GM18526 (cell line): ENCODE measurements around the gene FTCDNL1.

Source experiments
- POLR2A ChIP-seq: IDR thresholded peaks from 3 replicates; pipeline ENCODE4 v1.6.1; 2011; ENCODE audit not compliant: insufficient read length; ENCODE audit errors: extremely low read depth

Gene FTCDNL1

GRCh38 chr2:199850718-199851500 is at the start of gene FTCDNL1:
Gene FTCDNL1, minus strand, starts transcription at chr2:199851192. Its CDS starts 2,230 bp downstream, at chr2:199848962.
- peak; percentile 49 for TF ChIP-seq POLR2A

DNA sequence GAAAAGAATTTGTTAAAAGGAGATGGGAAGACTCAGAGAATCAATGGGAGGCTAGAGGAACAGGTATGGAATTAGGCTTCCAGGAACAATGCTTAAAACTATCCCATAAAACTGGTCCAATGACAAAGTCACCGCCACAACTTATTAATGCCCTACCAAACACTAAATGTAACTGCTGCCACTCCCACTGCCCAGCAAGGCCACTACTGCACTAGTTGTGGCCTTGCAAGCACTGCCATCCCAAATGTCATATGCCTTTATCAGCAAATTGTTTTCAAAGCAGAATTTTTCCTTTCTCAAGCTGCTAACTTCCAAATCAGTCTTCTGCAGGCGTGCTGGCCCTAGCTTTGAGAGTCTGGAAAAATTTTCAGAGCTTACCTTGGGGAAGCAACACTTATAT is 45.6 kb upstream of the FTCDNL1 start:
- no peak for TF ChIP-seq POLR2A

DNA sequence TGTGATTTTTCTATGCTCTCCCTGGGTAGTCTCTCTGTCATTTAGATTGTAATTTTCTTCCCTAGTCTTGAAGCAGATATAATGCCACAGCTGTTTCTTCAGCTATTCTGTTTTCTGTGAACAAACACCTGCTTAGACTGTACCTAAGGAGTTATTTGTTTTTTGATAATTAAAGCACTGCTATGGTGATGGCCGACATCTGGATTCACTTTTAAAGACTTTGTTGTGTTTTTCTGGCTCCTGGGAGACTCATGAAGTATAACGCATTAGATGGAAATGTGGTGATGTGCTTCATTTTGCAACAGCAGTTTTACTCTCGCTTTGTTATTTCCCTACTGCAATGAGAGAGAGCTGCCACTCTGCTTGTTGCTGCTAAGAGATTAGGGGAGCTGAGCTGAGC is 44.4 kb upstream of the FTCDNL1 start:
- TF ChIP-seq POLR2A = no peak

- TF ChIP-seq POLR2A = no peak
These were observed 32.7 kb upstream of the FTCDNL1 start for GRCh38 chr2:199883474-199884212.

GRCh38 chr2:199882667-199883066 is 31.7 kb upstream of the FTCDNL1 start:
- no peak for TF ChIP-seq POLR2A

GRCh38 chr2:199875400-199875799 is 24.4 kb upstream of the FTCDNL1 start:
- no peak for TF ChIP-seq POLR2A

DNA sequence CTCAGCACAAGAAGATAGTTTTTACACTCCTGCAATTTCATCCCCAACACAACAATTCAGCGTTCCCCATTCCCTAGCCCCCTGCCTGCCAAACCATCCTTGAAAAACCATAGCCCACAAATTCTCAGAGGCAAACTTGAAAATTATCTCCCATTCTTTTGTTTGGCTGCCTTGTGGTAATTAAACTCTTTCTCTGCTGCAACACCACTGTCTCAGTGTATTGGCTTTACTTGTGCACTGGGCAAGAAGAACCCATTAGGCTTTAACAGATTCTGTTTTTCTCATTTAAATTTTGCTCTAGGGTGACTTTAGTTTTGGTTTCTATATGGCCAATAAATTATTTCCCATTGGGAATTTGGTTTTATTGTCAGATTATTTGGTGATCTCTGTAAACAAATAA is 23.2 kb upstream of the FTCDNL1 start:
- TF ChIP-seq POLR2A = no peak

- TF ChIP-seq POLR2A = no peak
These were observed 19.6 kb upstream of the FTCDNL1 start for GRCh38 chr2:199870581-199870980.

DNA sequence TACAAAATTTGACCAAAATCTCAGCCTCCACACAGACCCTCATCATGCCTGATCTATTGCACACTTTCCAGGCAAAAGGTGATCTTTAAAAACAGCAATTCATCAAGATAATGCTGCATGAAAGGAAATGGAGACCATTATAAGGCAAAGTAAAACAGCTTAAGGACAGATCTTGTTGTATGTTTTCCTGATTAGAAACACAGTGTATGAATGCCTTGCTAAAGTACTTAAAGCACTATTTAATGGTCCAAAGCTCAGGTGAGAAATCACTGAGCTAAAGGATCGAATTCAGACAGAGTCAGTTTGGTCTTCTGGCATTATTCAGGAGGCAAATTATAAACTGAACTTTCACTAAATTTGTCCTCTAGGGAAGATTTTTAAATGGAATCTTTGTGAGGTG is 18.7 kb upstream of the FTCDNL1 start:
- TF ChIP-seq POLR2A = no peak

DNA sequence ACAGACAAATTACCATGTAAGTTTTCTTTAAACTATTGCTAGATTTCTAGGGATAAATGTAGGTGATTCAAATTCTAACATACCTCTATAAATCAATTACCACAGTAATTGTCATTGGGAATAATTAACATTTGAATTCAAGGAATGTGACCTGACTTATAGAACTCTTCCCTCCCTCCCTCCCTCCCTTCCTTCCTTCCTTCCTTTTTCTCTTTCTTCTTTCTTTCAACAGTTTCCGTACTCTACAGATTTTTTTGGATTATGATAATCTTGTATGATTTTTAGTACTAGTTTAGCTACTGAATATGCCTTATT is 18.2 kb upstream of the FTCDNL1 start:
- no peak for TF ChIP-seq POLR2A

DNA sequence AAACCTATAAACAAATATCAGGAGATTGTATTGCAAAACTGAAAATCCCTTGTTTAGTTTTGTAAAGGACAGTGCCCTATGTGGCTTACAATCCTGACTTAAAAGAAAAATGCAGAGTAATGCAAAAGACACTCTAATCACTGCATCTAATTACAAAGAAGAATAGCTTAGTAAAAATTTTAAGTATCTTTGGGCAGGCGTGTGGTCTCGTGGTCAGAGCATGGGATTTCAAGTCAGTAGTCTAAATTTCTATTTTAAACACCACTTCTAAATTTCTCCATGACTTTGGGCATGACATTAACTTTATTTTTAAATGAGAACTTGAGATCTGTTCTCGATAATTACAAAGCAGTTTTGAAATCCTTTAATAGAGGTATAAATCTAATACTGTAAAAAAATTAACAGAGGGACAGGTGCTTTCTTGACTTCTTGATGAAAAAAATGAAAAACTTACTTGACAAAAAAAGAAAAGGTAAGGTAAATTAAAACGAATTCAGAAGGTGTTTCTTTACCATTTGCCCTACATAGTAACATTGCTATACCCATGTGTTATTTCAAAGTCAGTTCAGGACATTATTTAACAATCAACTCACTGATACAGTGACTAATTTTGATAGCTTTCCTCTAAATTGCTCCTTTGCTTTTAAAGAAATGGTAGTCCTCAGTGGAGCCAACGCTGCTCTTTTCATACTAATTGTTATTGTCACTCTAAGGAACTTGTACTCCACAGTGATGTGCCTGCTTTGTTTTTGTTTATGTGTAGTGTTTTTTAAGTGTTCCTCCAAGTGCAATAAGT is 17.6 kb upstream of the FTCDNL1 start:
- no peak for TF ChIP-seq POLR2A

GRCh38 chr2:199865905-199866304 is 14.9 kb upstream of the FTCDNL1 start:
- no peak for TF ChIP-seq POLR2A

DNA sequence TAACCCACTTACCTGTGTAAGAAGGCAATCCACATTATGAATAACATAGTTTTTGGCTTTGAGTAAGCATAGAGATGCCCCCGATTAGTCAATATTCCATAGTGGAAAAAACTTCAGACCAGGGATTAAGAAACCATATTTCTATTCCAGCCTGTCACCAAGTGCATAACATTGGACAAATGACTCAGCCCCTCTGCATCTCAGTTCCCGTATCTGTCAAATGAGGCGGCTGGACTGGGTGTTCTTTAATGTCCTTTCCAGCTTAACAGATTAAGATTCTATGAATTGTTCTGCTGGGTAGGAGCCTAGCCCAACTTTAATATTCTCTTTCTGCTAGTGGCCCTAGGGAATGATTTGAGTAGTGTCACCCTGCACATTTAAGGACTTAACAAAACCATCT is 11.8 kb upstream of the FTCDNL1 start:
- no peak for TF ChIP-seq POLR2A

- no peak for TF ChIP-seq POLR2A
These were observed 10.3 kb upstream of the FTCDNL1 start for GRCh38 chr2:199861132-199861774.

GRCh38 chr2:199855812-199856211 is 4.8 kb upstream of the FTCDNL1 start:
- TF ChIP-seq POLR2A = no peak
